Subcutaneous preadipocyte (primary cell): Measurements from ENCODE around the gene ZFR2. TPM values are rescaled to one million over a fixed set of nuclear protein-coding genes. Genes with fewer than 3 reads are reported as not detected.

Experiments
- small RNA-seq: library from RNA; depleted of rRNA; stranded (forward); fragments of <200 nt; gene quantifications from one replicate; pipeline ENCODE3, GENCODE V24; 2012
- total RNA-seq: library from RNA; depleted of rRNA; stranded (reverse); fragments of >200 nt; gene quantifications from 2 replicates; pipeline ENCODE4 v1.2.3, GENCODE V29; 2012

ZFR2 gene
- total RNA-seq: not detected in 2 replicates

GRCh38 chr19:3868770-3869456 is at the start of gene ZFR2:
Gene ZFR2 (minus strand): TSS chr19:3869038. CDS start chr19:3869017, 21 bp downstream.

GRCh38 chr19:3880471-3881271 is 11.8 kb upstream of the ZFR2 start, which contains the start of gene ATCAY:
Gene ATCAY (plus strand): TSS chr19:3880685. CDS start chr19:3885768, 5,083 bp downstream.

GRCh38 chr19:3785938-3786824 is 82.7 kb downstream of the ZFR2 start, which contains the start of gene MATK:
Gene MATK (minus strand): TSS chr19:3786381. CDS start chr19:3785135, 1,246 bp downstream.

GRCh38 chr19:3771906-3772455 is 96.9 kb downstream of the ZFR2 start, which contains the start of gene RAX2:
Gene RAX2 (minus strand): TSS chr19:3772228. CDS start chr19:3771742, 486 bp downstream.

GRCh38 chr19:3762501-3763459 is 106.1 kb downstream of the ZFR2 start, which contains the start of gene MRPL54:
Gene MRPL54 (plus strand): TSS chr19:3762682. CDS start chr19:3762701, 19 bp downstream.

GRCh38 chr19:3761382-3762129 is 107.3 kb downstream of the ZFR2 start, which contains the start of gene APBA3:
Gene APBA3 (minus strand): TSS chr19:3761692. CDS start chr19:3760264, 1,428 bp downstream.

Small RNA genes within 50 kb of the gene (small RNA-seq; reads per million reads assigned to genes)
- gene AC005777.1: not detected

Other genes with a start within 250 kb of the ZFR2 start
- 21.7 and 26.4 TPM in 2 replicates for gene CACTIN, start 242.2 kb downstream of the ZFR2 start, total RNA-seq
- gene PIP5K1C, start 168.6 kb downstream of the ZFR2 start, total RNA-seq: 21.7 and 24.0 TPM in 2 replicates
- not detected in 2 replicates for gene TJP3, start 160.7 kb downstream of the ZFR2 start, total RNA-seq
- gene APBA3, start 107.3 kb downstream of the ZFR2 start, total RNA-seq: 15.1 and 23.1 TPM in 2 replicates
- gene MRPL54, start 106.4 kb downstream of the ZFR2 start, total RNA-seq: 35.3 and 38.3 TPM in 2 replicates
- not detected in 2 replicates for gene RAX2, start 96.8 kb downstream of the ZFR2 start, total RNA-seq
- gene MATK, start 82.7 kb downstream of the ZFR2 start, total RNA-seq: under 0.01 and 0.98 TPM in 2 replicates
- not detected in 2 replicates for gene ATCAY, start 11.6 kb upstream of the ZFR2 start, total RNA-seq
- gene NMRK2, start 64.0 kb upstream of the ZFR2 start, total RNA-seq: not detected in 2 replicates
- 49.1 and 50.0 TPM in 2 replicates for gene DAPK3, start 102.1 kb upstream of the ZFR2 start, total RNA-seq
- 2,601 and 2,769 TPM in 2 replicates for gene EEF2, start 116.4 kb upstream of the ZFR2 start, total RNA-seq
- 13.6 and 16.2 TPM in 2 replicates for gene PIAS4, start 138.7 kb upstream of the ZFR2 start, total RNA-seq
- 29.8 and 42.2 TPM in 2 replicates for gene ZBTB7A, start 197.9 kb upstream of the ZFR2 start, total RNA-seq